Glomerular endothelial cell (primary cell): ENCODE results near the gene NDUFA11. TPM values are rescaled to one million over a fixed set of nuclear protein-coding genes. Genes with fewer than 3 reads are reported as not detected.

Source experiments
- DNase-seq: peaks from one replicate; pipeline ENCODE4 v3.0.0-alpha.2; 2011; ENCODE audit warnings: low read depth, low spot score; ENCODE audit errors: extremely low read depth
- total RNA-seq: library from RNA; depleted of rRNA; stranded (reverse); fragments of >200 nt; gene quantifications from 2 replicates; pipeline ENCODE4 v1.2.3, GENCODE V29; 2015

Gene NDUFA11
- total RNA-seq, 1 donor from 2014 or later: 251 TPM

DNA sequence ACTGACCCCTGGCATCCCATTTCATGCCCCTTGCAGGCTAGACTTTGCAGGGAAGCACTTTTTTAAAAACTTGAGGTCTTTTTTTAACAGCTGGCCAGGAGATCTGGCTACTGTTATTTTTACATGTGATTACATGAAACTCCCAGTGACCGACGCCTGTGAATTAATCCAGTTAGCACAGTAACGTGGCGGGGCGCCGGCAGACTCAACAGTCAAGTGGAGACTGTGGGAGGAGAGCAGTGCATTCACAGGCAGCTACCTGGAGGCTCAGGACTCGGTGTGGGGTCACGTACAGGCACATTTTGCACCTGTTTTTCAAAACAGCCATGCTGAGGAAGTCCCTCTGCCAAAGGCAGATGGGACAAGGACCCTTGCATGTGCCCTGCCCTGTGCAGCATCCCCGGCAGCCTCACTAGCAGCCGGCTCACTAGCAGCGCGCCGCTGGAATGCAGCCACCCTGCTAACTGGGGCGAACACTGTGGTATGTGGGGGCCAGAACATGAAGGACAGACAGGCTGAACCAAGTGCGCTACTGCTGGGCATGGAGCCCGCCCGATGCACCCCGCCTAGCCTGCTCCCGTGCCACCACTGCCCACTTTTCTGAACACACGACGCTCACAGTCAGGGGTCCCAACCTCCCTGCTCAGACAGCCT is 29.1 kb upstream of the NDUFA11 start:
- no peak for DNase-seq

GRCh38 chr19:5932146-5932545 is 28.6 kb upstream of the NDUFA11 start:
- DNase-seq: no peak

GRCh38 chr19:5931251-5931650 is 27.7 kb upstream of the NDUFA11 start:
- no peak for DNase-seq

DNA sequence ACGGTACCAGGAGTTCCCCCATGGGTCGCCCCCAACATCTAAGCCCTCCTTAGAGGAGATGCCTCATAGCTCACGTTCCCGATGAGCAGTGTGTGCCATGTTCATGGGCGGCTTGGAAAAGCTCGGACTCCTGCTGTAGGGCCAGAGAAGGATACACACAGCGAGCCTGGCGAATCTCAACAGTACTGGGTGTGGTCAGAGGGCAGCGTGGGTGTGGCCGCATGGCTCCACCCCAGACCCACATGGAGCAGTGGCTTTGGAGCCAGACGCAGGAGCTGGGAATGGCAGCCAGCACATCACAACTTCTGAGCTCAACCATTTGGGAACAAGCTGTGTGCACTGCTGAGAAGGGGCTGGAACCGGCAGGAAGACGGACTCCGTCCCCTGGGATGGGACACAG is 26.0 kb upstream of the NDUFA11 start:
- DNase-seq: no peak

DNA sequence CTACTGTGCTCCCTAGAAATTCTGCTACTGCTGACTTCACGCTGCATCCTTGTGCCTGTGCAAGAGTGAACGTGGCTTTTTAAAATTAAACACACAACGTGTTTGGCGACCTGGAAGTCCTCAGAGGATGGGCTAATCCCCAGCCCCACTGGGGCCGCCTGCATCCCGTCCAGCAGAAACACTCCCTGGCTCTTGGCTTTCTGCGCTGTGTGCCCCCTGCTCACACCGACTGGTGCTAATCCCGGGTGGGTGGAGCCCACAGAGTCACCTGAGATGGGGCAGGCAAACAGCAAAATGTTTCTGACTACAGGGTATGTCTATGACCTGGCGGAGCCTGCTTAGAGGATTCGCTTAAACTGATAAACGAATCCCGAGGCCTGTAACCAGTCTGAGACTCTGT is 25.6 kb upstream of the NDUFA11 start:
- DNase-seq: no peak

GRCh38 chr19:5927441-5927821 is 23.8 kb upstream of the NDUFA11 start:
- DNase-seq: no peak

DNA sequence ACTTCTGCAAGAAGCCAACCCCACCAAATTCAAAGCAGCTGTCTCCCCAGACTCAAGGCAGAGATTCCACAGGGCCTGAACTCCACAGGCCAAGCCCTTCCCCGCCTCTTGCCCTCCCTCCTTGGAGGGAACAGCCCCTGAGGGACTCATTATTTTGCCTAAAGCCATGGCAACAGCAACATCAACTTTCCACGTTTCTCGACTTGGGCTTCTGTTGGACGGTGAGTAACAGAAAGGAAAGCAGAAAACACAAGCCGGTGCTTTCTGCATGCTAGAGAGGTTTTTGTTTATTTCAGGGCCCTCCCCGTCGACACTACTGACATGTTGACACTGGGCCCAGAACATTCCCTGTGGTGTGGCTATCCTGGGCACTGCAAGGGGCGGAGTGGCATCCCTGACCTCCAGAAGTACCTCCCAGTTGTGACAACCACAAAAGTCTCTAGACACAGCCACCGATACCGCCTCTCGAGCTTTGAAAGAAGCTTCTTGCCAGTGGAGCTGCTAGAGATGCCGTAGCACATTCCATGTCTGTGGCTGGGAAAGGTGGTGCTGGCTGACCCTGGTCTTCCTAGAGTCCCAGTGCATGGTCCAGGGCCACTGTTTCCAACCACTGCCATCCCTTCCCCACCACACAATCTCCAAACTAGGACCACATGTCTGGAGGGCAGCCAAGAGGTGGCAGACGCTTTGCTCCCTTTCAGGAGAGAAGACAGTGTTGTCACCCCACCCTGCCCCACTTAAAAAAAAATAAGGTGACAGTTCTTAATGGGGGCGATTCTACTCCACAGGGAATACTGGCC is 23.3 kb upstream of the NDUFA11 start:
- DNase-seq: no peak

- DNase-seq: no peak
Observed at GRCh38 chr19:5925830-5926427, 22.3 kb upstream of the NDUFA11 start.

GRCh38 chr19:5923356-5923755 is 19.8 kb upstream of the NDUFA11 start:
- no peak for DNase-seq

DNA sequence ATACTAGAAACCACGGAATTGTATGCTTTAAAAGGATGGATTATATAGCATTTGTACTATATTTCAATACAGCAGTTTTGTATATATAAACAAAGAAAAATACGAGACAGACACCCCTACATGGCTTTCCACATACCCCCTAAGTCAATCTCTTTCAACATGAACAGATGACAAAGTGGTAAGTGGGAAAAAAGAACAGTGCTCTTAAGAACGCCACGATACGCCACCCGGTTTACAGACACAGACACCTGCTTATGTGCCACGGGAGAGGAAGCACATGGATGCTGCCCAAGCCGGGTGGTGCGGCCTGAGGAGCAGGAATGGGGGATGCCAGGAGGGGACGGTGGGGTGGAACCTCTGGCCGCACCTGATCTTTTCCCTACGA is 18.6 kb upstream of the NDUFA11 start:
- DNase-seq: no peak

DNA sequence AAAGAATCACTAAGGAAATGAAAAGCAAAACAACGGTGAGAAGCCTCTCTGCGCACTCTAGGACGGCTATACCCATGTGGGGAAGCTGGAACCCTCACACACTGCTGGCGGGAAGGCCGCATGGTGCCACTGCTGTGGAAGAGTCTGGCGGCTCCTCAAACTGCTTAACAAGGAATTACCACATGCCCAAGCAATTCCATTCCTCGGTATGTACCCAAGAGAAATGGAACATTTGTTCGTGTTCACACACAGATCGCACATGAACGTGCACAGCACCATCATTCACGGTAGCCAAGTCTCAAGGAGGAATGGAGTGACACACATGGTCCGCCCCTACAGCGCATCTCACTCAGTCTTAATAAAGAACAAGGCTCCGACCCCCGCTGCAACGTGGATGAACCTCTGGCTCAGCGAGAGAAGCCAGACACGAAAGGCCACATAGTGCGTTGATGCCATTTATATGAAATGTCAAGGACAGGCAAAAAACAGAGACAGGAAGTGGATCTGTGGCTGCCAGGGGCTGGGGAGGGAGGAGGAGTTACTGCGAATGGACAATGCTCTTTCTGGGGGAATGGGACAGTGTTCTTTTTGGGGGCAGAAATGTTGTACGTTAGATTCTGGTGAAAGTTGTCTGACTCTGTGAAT is 18.0 kb upstream of the NDUFA11 start:
- no peak for DNase-seq

DNA sequence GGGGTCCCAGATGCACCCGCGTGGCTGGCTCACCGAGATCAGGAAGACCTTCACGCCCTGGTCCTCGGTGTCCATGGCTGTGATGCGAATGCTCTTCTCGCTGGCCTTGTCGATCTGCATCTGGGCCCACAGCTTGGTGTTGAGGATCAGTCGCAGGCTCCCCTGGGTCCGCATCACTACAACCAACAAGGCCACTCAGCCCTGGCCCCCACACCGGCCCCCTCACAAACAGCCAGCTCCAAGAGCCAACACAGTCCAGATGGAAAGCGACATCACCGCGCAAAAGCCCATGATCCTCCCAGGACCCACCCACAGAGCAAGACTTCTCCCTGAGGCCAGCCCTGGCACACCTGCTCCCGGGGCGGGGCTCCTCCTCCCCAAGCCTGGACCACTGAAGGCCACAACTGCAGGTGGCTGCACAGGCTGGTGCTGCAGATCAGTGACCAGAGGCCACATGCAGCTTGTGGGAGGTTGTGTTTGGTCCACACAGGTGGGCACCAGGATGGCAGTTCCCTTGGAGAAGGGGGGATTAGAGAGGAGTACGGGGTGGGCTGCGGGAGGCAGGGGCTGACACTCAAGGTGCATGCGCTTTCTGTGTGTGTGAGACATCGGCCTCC is 15.0 kb upstream of the NDUFA11 start:
- no peak for DNase-seq

DNA sequence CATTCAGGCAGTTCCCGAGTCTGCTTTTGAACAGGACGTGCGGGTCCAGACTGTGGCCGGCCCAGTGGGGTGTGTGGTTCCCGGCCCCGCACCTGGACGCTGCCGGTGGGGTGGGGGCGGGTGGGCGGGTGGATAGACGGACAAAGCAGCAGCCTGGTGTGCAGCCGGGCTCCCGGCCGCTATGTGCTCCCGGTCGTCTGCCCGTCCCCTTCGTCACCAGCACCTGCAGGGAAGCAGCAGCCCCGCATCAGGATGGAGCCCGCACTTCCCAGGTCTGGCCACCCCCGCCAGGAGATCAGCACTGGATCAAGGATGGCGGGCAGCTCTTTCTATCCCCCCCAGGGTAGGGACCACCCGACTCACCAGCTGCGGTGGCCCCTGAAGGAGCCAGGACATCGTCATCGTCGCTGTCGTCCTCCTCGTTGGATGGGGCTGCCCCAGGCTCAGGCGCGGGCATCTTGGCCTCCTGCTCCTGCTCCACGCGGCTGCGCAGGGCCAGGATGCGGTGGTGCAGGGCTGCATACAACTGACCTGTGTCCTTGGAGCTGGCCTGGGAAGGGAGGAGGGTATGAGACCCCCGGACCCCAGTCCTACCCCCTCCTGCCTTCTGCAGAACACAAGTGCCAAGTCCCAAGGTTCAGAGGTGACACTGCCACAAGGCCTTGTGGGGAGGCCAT is 14.0 kb upstream of the NDUFA11 start:
- DNase-seq: no peak

DNA sequence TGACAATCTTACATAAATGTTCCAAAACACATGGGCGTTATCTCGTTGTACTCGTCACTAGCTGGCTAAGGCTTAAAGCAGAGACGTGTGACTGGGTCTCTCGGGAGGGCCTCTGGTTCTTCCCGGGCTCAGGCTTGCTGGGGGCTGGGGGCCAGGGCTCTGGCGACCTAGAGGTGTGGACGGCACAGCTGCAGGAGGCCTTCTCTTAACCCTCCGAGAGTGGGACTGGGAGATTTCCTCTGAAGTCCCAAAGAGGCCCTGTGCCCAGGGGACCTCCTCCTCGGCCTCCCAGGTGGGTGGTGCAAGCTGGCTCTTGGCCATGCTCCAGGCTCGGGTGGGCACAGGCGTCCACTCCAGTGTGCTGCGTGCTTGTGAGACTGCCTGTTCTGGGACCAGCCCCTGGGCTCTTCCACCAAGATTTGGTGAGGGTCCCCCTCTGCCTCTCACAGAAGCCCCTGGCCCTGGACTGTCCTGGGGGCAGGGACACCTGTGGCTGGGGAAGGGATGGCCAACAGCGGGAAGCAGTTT is 12.7 kb upstream of the NDUFA11 start:
- DNase-seq: no peak

DNA sequence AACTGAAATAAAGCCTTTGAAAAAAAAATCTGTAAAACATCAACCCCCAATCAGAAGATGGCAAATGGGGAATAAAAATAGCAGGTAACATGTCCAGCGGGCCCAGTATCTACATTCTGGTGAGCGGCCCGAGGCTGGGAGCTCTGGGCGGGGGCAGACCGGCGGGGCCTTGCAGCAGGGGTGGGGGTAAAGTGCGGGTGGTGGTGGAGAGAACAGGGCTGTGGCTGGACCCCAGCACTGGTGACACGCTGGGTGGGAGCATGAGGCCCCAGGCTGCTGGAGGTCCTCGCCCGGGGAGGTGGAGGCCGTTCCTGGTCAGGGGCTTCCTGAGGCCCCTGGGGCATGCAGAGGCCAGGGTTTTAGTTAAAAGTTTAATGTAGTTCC is 12.2 kb upstream of the NDUFA11 start:
- no peak for DNase-seq

DNA sequence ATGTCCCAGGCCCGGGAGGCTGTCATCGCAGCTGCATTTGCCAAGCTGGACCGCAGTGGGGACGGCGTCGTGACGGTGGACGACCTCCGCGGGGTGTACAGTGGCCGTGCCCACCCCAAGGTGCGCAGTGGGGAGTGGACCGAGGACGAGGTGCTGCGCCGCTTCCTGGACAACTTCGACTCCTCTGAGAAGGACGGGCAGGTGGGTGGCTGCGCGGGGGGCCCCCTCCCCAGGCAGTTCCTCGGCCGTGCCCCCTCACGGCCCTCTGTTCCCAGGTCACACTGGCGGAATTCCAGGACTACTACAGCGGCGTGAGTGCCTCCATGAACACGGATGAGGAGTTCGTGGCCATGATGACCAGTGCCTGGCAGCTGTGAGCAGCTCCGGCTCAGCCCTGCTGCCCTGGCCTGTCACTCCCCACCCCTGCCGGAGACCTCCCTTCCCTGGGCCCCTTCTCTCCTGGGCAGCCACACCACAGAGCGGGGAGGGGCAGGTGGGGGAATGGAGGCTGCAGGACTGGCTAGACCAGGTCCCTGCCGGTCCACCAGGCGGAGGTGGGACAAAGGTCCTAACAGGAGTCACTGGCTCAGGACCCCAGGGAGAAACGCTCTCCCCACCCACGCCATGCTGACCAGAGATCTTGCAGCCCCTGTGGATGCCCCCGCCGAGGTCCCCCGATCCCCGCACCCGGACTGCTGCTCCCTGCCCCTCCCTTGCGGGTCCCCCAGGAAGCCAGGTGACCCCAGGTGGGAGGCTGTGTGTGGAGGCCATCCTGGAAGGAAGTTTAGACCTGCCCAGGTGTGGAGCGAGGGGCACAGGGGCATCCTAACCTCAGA is 11.6 kb upstream of the NDUFA11 start:
- DNase-seq: no peak

DNA sequence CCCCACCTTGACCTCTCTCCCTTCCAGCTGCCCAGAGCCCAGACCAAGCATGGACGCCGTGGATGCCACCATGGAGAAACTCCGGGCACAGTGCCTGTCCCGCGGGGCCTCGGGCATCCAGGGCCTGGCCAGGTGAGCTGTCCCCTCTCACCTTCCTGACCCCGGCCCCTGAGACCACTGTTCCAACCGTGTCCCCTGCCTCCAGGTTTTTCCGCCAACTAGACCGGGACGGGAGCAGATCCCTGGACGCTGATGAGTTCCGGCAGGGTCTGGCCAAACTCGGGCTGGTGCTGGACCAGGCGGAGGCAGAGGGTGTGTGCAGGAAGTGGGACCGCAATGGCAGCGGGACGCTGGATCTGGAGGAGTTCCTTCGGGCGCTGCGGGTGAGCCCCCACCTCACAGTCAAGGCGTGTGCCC is 10.8 kb upstream of the NDUFA11 start:
- DNase-seq: no peak

DNA sequence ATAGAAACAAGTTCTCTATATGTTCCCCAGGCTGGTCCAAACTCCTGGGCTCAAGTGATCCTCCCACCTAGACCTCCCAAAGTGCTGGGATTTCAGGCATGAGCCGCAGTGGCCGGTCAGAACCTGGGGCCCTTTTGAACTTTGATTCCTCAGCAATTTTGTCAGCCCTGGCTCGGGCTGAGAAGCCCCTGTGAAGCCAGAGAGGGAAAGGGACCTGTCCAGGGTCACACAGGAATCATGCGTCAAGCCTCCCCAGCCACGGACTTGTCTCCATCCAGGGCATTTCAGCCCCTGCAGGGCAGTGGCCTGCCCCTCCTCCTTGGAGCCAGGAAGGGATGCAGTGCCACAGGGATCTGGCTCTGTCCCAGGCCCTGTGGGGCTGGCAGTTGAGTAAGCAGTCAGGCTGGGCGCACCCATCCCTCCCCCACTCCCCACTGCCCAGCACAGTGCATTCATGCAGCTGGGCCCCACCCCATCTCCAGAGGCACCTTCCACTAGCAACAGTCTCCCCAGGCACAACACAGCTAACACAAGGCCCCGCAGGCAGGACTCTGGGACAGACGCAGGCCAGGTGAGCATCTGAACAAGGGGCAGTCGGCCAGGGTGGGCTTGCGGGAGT is 10.3 kb upstream of the NDUFA11 start, which contains the start of gene CAPS:
Gene CAPS (plus strand): TSS at position 516 of the 619 bp plus-strand sequence. CDS start 153 bp downstream, outside the sequence.
- DNase-seq: no peak

GRCh38 chr19:5911366-5911765 is 7.8 kb upstream of the NDUFA11 start:
- DNase-seq: no peak
